ENCODE data around the gene BCDIN3D.
"Not testable (repeated sequence)": the region's sequence is repeated elsewhere in the genome, so short reads cannot be mapped to it uniquely, and the experiment has no call there.

BCDIN3D gene

GRCh38 chr12:49842519-49843352, at the start of gene BCDIN3D:
BCDIN3D (minus strand) TSS chr12:49843106; CDS start chr12:49843087, 19 bp downstream.
- DNase-seq = peak; percentile 84

- no peak for DNase-seq
These were observed 49.3 kb upstream of the BCDIN3D start for GRCh38 chr12:49892084-49892731.

- no peak for DNase-seq
These were observed 48.6 kb upstream of the BCDIN3D start for GRCh38 chr12:49891476-49891875.

- DNase-seq = no peak
These were observed 48.1 kb upstream of the BCDIN3D start for GRCh38 chr12:49891012-49891411.

- no peak for DNase-seq
These were observed 47.2 kb upstream of the BCDIN3D start for GRCh38 chr12:49890096-49890461.

- no peak for DNase-seq
These were observed 46.6 kb upstream of the BCDIN3D start for GRCh38 chr12:49889361-49890095.

- DNase-seq = no peak
These were observed 45.7 kb upstream of the BCDIN3D start for GRCh38 chr12:49888461-49889151.

- no peak for DNase-seq
These were observed 44.9 kb upstream of the BCDIN3D start for GRCh38 chr12:49887536-49888401.

GRCh38 chr12:49887091-49887490, 44.2 kb upstream of the BCDIN3D start:
- no peak for DNase-seq

GRCh38 chr12:49885663-49886461, 43.0 kb upstream of the BCDIN3D start:
- no peak for DNase-seq

- no peak for DNase-seq
These were observed 42.2 kb upstream of the BCDIN3D start for GRCh38 chr12:49885118-49885517.

- DNase-seq = no peak
These were observed 40.1 kb upstream of the BCDIN3D start for GRCh38 chr12:49882851-49883464.

GRCh38 chr12:49882248-49882850, 39.4 kb upstream of the BCDIN3D start:
- DNase-seq = no peak

GRCh38 chr12:49881415-49882247, 38.7 kb upstream of the BCDIN3D start:
- DNase-seq = no peak

- no peak for DNase-seq
These were observed 38.0 kb upstream of the BCDIN3D start for GRCh38 chr12:49880756-49881414.

- not testable (repeated sequence) for DNase-seq
These were observed 36.2 kb upstream of the BCDIN3D start for GRCh38 chr12:49879065-49879464.

GRCh38 chr12:49878021-49878420, 35.1 kb upstream of the BCDIN3D start:
- no peak for DNase-seq

- no peak for DNase-seq
These were observed 34.2 kb upstream of the BCDIN3D start for GRCh38 chr12:49877066-49877465.

GRCh38 chr12:49876070-49876469, 33.2 kb upstream of the BCDIN3D start:
- no peak for DNase-seq

Data from DMS 273 treated with DMSO at 0.1 percent for 48 hours (cell line).